ENCODE data around the gene SUGP1.

DNA sequence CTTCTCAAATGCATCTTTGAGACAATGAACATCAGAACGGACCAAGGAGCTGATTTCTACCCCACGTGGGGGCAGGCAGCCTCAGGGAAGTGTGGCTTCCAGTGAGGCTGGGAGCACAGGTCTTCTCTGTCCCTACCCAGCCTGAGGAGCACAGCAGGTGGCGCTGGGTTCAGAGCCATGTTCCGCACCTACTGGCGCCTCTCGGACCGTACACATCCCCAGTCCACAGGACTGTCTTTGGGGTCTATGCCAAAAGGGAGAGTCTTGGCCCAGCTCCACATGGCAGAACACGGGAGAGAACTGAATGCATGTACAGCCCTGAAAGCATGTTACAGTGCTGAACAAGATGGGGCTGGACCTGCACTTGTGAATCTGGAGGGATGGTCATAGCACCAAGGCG, 22.6 kb downstream of the SUGP1 start:
- TF ChIP-seq POLR2A (IDR thresholded peaks at IDR 0.05): no peak
- TF ChIP-seq, protein P1, sequence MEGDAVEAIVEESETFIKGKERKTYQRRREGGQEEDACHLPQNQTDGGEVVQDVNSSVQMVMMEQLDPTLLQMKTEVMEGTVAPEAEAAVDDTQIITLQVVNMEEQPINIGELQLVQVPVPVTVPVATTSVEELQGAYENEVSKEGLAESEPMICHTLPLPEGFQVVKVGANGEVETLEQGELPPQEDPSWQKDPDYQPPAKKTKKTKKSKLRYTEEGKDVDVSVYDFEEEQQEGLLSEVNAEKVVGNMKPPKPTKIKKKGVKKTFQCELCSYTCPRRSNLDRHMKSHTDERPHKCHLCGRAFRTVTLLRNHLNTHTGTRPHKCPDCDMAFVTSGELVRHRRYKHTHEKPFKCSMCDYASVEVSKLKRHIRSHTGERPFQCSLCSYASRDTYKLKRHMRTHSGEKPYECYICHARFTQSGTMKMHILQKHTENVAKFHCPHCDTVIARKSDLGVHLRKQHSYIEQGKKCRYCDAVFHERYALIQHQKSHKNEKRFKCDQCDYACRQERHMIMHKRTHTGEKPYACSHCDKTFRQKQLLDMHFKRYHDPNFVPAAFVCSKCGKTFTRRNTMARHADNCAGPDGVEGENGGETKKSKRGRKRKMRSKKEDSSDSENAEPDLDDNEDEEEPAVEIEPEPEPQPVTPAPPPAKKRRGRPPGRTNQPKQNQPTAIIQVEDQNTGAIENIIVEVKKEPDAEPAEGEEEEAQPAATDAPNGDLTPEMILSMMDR (IDR thresholded peaks at IDR 0.05): no peak

Data from testis (tissue), 2 donors.